Duodenal mucosa (tissue), 2 donors: ENCODE measurements around the gene TRAPPC1.

Experiments
- H3K27ac ChIP-seq: one replicate; pipeline ENCODE4 v1.7.0; 2013; ENCODE audit warnings: low read depth, low read length
- H3K27me3 ChIP-seq, 2 donors: one replicate each; pipeline ENCODE4 v1.7.0; 2013; ENCODE audit warnings: low read length in 2 of 2, control low read depth in 1 of 2; ENCODE audit not compliant: insufficient read depth in 2 of 2, control insufficient read depth in 1 of 2
- H3K36me3 ChIP-seq, 2 donors: one replicate each; pipeline ENCODE4 v1.7.0; 2013; ENCODE audit warnings: low read length in 2 of 2, control low read depth in 1 of 2; ENCODE audit not compliant: insufficient read depth in 2 of 2, control insufficient read depth in 1 of 2
- H3K4me1 ChIP-seq, 2 donors: one replicate each; pipeline ENCODE4 v1.7.0; 2013; ENCODE audit warnings: low read length in 2 of 2, control low read depth in 1 of 2; ENCODE audit not compliant: insufficient read depth in 2 of 2, control insufficient read depth in 1 of 2
- H3K4me3 ChIP-seq, 2 donors: one replicate each; pipeline ENCODE4 v1.7.0; 2013; ENCODE audit warnings: low read length in 2 of 2, low read depth in 1 of 2
- H3K9ac ChIP-seq, 2 donors: one replicate each; pipeline ENCODE4 v1.7.0; 2013; ENCODE audit warnings: low read length in 2 of 2, low read depth in 1 of 2
- H3K9me3 ChIP-seq, 2 donors: one replicate each; pipeline ENCODE4 v1.7.0; 2013; ENCODE audit warnings: low read length in 2 of 2, control low read depth in 1 of 2; ENCODE audit not compliant: control insufficient read depth in 1 of 2

The TRAPPC1 gene

GRCh38 chr17:7888184-7888920 is 43.4 kb downstream of the TRAPPC1 start, which contains the start of gene CHD3:
CHD3 (plus strand) TSS chr17:7888789; CDS start chr17:7889001, 212 bp downstream.
- peak within 1 kb of the TSS; percentile 90 for H3K27ac ChIP-seq
- H3K4me3 ChIP-seq, result peak within 1 kb of the TSS; percentile 83 to 90
- H3K9me3 ChIP-seq, result no peaks in the 10 kb centered on the region
- peaks cover 39 to 48% of the 10 kb centered on the region in 2 donors for H3K4me1 ChIP-seq
- no peaks in the 10 kb centered on the region for H3K27me3 ChIP-seq
- peaks cover 3 to 20% of the 10 kb centered on the region in 2 donors for H3K36me3 ChIP-seq
- peak within 1 kb of the TSS; percentile 53 to 96 for H3K9ac ChIP-seq

GRCh38 chr17:7887482-7888183 is 44.1 kb downstream of the TRAPPC1 start:
- Histone ChIP-seq H3K4me1 (peaks cover 45 to 52% of the 10 kb centered on the region in 2 donors), H3K27me3 (no peaks in the 10 kb centered on the region), H3K36me3 (peaks cover 0 to 15% of the 10 kb centered on the region in 2 donors), H3K9ac (peak overlapping the region; percentile 80 to 96), H3K27ac (peak overlapping the region; percentile 90), H3K9me3 (no peaks in the 10 kb centered on the region), H3K4me3 (peak overlapping the region; percentile 83 to 90)

- Histone ChIP-seq H3K9me3 (no peaks in the 10 kb centered on the region), H3K4me1 (peaks cover 51 to 57% of the 10 kb centered on the region in 2 donors), H3K27ac (peak overlapping the region; percentile 88), H3K27me3 (no peaks in the 10 kb centered on the region), H3K36me3 (peaks cover 0 to 12% of the 10 kb centered on the region in 2 donors), H3K9ac (peak overlapping the region; percentile 80 to 96), H3K4me3 (peak overlapping the region; percentile 83 to 90)
These were observed 44.7 kb downstream of the TRAPPC1 start for GRCh38 chr17:7887038-7887481.

GRCh38 chr17:7886227-7887037 is 45.3 kb downstream of the TRAPPC1 start:
- Histone ChIP-seq H3K36me3 (peaks cover 0 to 9% of the 10 kb centered on the region in 2 donors), H3K9ac (peak overlapping the region; percentile 80 to 96), H3K4me1 (peaks cover 52 to 60% of the 10 kb centered on the region in 2 donors), H3K9me3 (no peaks in the 10 kb centered on the region), H3K4me3 (peak overlapping the region; percentile 83 to 90), H3K27me3 (no peaks in the 10 kb centered on the region), H3K27ac (peak overlapping the region; percentile 88)

- Histone ChIP-seq H3K27ac (peak overlapping the region; percentile 88), H3K4me3 (peak overlapping the region; percentile 83 to 90), H3K36me3 (peaks cover under 1 to 2% of the 10 kb centered on the region in 2 donors), H3K27me3 (no peaks in the 10 kb centered on the region), H3K4me1 (peaks cover 52 to 60% of the 10 kb centered on the region in 2 donors), H3K9me3 (no peaks in the 10 kb centered on the region), H3K9ac (peak overlapping the region; percentile 80 to 96)
These were observed 46.1 kb downstream of the TRAPPC1 start for GRCh38 chr17:7885367-7886226.

- Histone ChIP-seq H3K4me1 (peaks cover 50 to 56% of the 10 kb centered on the region in 2 donors), H3K36me3 (peaks cover 4 to 5% of the 10 kb centered on the region in 2 donors), H3K9me3 (no peaks in the 10 kb centered on the region), H3K27ac (no peak overlapping the region), H3K9ac (peak overlapping the region in 1 of 2 donors; percentile 96), H3K4me3 (peak overlapping the region; percentile 66 to 83), H3K27me3 (no peaks in the 10 kb centered on the region)
These were observed 47.0 kb downstream of the TRAPPC1 start for GRCh38 chr17:7884581-7885366.

GRCh38 chr17:7883781-7884386 is 47.9 kb downstream of the TRAPPC1 start:
- Histone ChIP-seq H3K27ac (no peak overlapping the region), H3K36me3 (peaks cover 4 to 9% of the 10 kb centered on the region in 2 donors), H3K4me3 (peak overlapping the region in 1 of 2 donors; percentile 39), H3K9ac (peak overlapping the region in 1 of 2 donors; percentile 6), H3K27me3 (no peaks in the 10 kb centered on the region), H3K4me1 (peaks cover 42 to 47% of the 10 kb centered on the region in 2 donors), H3K9me3 (no peaks in the 10 kb centered on the region)

- no peak overlapping the region for H3K4me3 ChIP-seq
- no peak overlapping the region for H3K27ac ChIP-seq
These were observed 49.1 kb downstream of the TRAPPC1 start for GRCh38 chr17:7882629-7883028.

More at GRCh38 chr17:7882629-7883028, 49.1 kb downstream of the TRAPPC1 start:
- no peaks in the 10 kb centered on the region for H3K9me3 ChIP-seq
- H3K9ac ChIP-seq, result no peak overlapping the region
- no peaks in the 10 kb centered on the region for H3K27me3 ChIP-seq
- peaks cover 4 to 9% of the 10 kb centered on the region in 2 donors for H3K36me3 ChIP-seq
- peaks cover 29 to 34% of the 10 kb centered on the region in 2 donors for H3K4me1 ChIP-seq
